Left colon (tissue), 2 donors: ENCODE data around the gene TOP2A. TPM values are rescaled to one million over a fixed set of nuclear protein-coding genes. Genes with fewer than 3 reads are reported as not detected.

Experiments
- ATAC-seq: fragments of 200-7000 bp; cut with Tn5 transposase; one replicate; pipeline ENCODE4 v1.9.1; 2020; ENCODE audit warnings: mild to moderate bottlenecking, moderate library complexity
- DNase-seq, 2 donors: peaks; one replicate each; pipeline ENCODE4 v3.0.0-alpha.2; 2020
- intact Hi-C, 2 donors: fragments of 100-400 bp; cut with DNase I in 1 of 2; cut with micrococcal nuclease in 1 of 2; formaldehyde crosslinking; loops; one replicate each; pipeline versions ENCODE4 v1.11.2 to v1.14.0; 2022; cut with DNase I, micrococcal nuclease
- total RNA-seq, 2 donors: library from RNA; stranded (reverse); fragmentation: NEBNext Ultra II Directional; extraction: Animal tissue kit (Norgen Biotek cat#: 25700); gene quantifications; one replicate each; pipeline ENCODE4 v1.2.1, GENCODE V29; 2021
- donor health status: DM: no; HTN: no; CAD: no.
- donor health status: DM: yes; HTN: yes; CAD: no.

Gene TOP2A
- total RNA-seq, 2 donors from 2014 or later: 10.9 to 30.3 TPM

- intact Hi-C loops: no loop called here
- DNase-seq (no peak), ATAC-seq (no peak)
Measured at GRCh38 chr17:40456396-40456951, 38.8 kb upstream of the TOP2A start.

GRCh38 chr17:40454613-40454995 lies 36.9 kb upstream of the TOP2A start:
- no peak for ATAC-seq
- DNase-seq: no peak
- intact Hi-C loops: no loop called here

GRCh38 chr17:40453881-40454612 lies 36.4 kb upstream of the TOP2A start:
- no peak for DNase-seq
- intact Hi-C loops: no loop called here
- no peak for ATAC-seq

- intact Hi-C loops: no loop called here
- no peak for ATAC-seq
- DNase-seq: no peak
Measured at GRCh38 chr17:40452921-40453378, 35.3 kb upstream of the TOP2A start.

- DNase-seq (no peak), ATAC-seq (no peak)
- intact Hi-C loops: no loop called here
Measured at GRCh38 chr17:40452216-40452787, 34.6 kb upstream of the TOP2A start.

- intact Hi-C loops: no loop called here
- no peak for ATAC-seq
- peak; percentile 45 to 78 for DNase-seq
Measured at GRCh38 chr17:40451420-40451819, 33.7 kb upstream of the TOP2A start.

GRCh38 chr17:40450175-40450574 lies 32.5 kb upstream of the TOP2A start:
- intact Hi-C loops: no loop called here
- peak; percentile 31 for ATAC-seq
- peak; percentile 82 to 90 for DNase-seq

GRCh38 chr17:40448639-40449261 lies 31.1 kb upstream of the TOP2A start:
- peak; percentile 79 for ATAC-seq
- peak; percentile 76 to 91 for DNase-seq
- intact Hi-C loops: no loop called here

GRCh38 chr17:40448213-40448638 lies 30.5 kb upstream of the TOP2A start:
- ATAC-seq: peak; percentile 9
- peak in 1 of 2 donors; percentile 67 for DNase-seq
- intact Hi-C loops: no loop called here

GRCh38 chr17:40447806-40448205 lies 30.1 kb upstream of the TOP2A start:
- intact Hi-C loops: no loop called here
- DNase-seq: no peak
- no peak for ATAC-seq

GRCh38 chr17:40447148-40447644 lies 29.5 kb upstream of the TOP2A start:
- DNase-seq: peak in 1 of 2 donors; percentile 49
- ATAC-seq: peak; percentile 7
- intact Hi-C loops: no loop called here

GRCh38 chr17:40445751-40446468 lies 28.2 kb upstream of the TOP2A start:
- ATAC-seq (no peak), DNase-seq (no peak)
- intact Hi-C loops: no loop called here

- DNase-seq (peak in 1 of 2 donors; percentile 39), ATAC-seq (peak; percentile 7)
- intact Hi-C loops: no loop called here
Measured at GRCh38 chr17:40443988-40444899, 26.5 kb upstream of the TOP2A start.

- intact Hi-C loops: no loop called here
- peak; percentile 67 for ATAC-seq
- peak; percentile 84 to 88 for DNase-seq
Measured at GRCh38 chr17:40443196-40443987, 25.7 kb upstream of the TOP2A start, which contains the start of gene IGFBP4. TSS of gene IGFBP4 (plus strand) at chr17:40443450. CDS start at chr17:40443736, 286 bp downstream.

- ATAC-seq: peak; percentile 47
- intact Hi-C loops: no loop called here
- peak in 1 of 2 donors; percentile 64 for DNase-seq
Measured at GRCh38 chr17:40442392-40443195, 24.9 kb upstream of the TOP2A start.

- no peak for ATAC-seq
- intact Hi-C loops: no loop called here
- DNase-seq: no peak
Measured at GRCh38 chr17:40440166-40440565, 22.5 kb upstream of the TOP2A start.
